Measurements from ENCODE around the gene TMEM258. TPM values are rescaled to one million over a fixed set of nuclear protein-coding genes. Genes with fewer than 3 reads are reported as not detected.

TMEM258 gene
- total and polyA plus RNA-seq, 2 donors (not counting 1 experiment from before 2014, with no cell fraction given): 65.8 to 130 TPM

DNA sequence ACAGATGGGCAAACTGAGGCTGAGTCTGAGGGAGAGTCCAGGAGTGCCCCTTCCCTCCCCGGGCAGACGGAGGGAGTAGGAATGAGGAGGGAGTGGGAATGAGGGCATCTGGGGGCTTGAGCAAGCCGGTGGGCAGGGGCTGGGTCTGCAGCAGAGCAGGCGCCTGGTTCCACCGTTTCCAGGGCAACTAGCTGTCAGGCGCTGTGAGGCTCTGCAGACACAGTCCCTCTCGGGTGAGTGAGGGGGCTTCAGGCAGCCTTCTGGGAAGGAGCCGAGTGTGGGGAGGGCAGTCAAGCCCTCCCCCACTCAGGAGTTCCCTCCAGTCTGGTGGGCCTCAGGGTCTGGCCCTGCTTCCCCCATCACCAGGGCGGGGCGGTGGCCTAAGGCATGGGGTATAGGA lies 19.0 kb downstream of the TMEM258 start:
- Histone ChIP-seq H3K9me3 (ENCODE audit: control extremely low read depth in 1 of 3, control insufficient read depth in 2 of 3, insufficient read depth in 1 of 3, low read length in 2 of 3) (no peaks in the 10 kb centered on the region), H3K4me2 (replicated peaks; ENCODE audit: low read depth, low read length, poor library complexity, severe bottlenecking) (no peak overlapping the region), H2AFZ (ENCODE audit: insufficient read depth, low read depth, low read length, poor library complexity, severe bottlenecking) (no peak overlapping the region), H3K4me1 (ENCODE audit: control insufficient read depth in 2 of 2, insufficient read depth in 2 of 2, low read length in 2 of 2) (peaks cover 13 to 15% of the 10 kb centered on the region in 2 donors), H3K36me3 (replicated peaks in 1 of 2; ENCODE audit: control extremely low read depth in 1 of 2, control insufficient read depth in 1 of 2, extremely low read depth in 1 of 2, insufficient read depth in 2 of 2, low read length in 1 of 2) (no peaks in the 10 kb centered on the region), H3K9ac (ENCODE audit: low read length) (no peak overlapping the region), H3K4me3 (ENCODE audit: control extremely low read depth in 1 of 5, extremely low read depth in 1 of 5, insufficient read depth in 1 of 5, low read depth in 2 of 5, low read length in 4 of 5) (no peak overlapping the region), H4K20me1 (ENCODE audit: control insufficient read depth, insufficient read depth, low read length, poor library complexity, severe bottlenecking) (no peaks in the 10 kb centered on the region), H3K27ac (ENCODE audit: low read length in 2 of 2) (no peak overlapping the region), H3K27me3 (replicated peaks in 1 of 4; ENCODE audit: control extremely low read depth in 1 of 4, control insufficient read depth in 3 of 4, insufficient read depth in 4 of 4, low read length in 3 of 4) (peaks cover 0 to 4% (median 0%) of the 10 kb centered on the region in 4 experiments), H3K79me2 (ENCODE audit: control insufficient read depth, insufficient read depth, low read length) (no peaks in the 10 kb centered on the region)
- DNase-seq (no peak), ATAC-seq (ENCODE audit: low read depth) (no peak)
- Mint-ChIP-seq H3K9me3 (ENCODE audit: insufficient read depth) (no peaks in the 10 kb centered on the region), H3K4me1 (peaks cover 17% of the 10 kb centered on the region), H3K4me3 (no peak overlapping the region), H3K27ac (no peak overlapping the region), H3K27me3 (peaks cover 12% of the 10 kb centered on the region)
- 91% methylated on average over 4 of the region's 10 CpGs for WGBS (ENCODE audit: insufficient coverage)
- intact Hi-C loops (cut with micrococcal nuclease): no loop called here
- ChIA-PET POLR2A (no interaction called here), CTCF (no interaction called here)
- TF ChIP-seq EZH2 (IDR thresholded peaks at IDR 0.05; ENCODE audit: borderline replicate concordance, insufficient read depth, low read depth, low read length, poor library complexity, severe bottlenecking): no peak
- no peak for TF ChIP-seq CTCF (IDR thresholded peaks at IDR 0.05)

- POLR2A ChIA-PET: no interaction called here
Observed at GRCh38 chr11:61771985-61772455, 20.4 kb downstream of the TMEM258 start.

More at GRCh38 chr11:61771985-61772455, 20.4 kb downstream of the TMEM258 start:
- H3K79me2 ChIP-seq (ENCODE audit: control insufficient read depth, insufficient read depth, low read length): no peaks in the 10 kb centered on the region
- DNase-seq (no peak), ATAC-seq (ENCODE audit: low read depth) (no peak)
- no peak overlapping the region for H3K4me3 ChIP-seq (ENCODE audit: control extremely low read depth in 1 of 5, extremely low read depth in 1 of 5, insufficient read depth in 1 of 5, low read depth in 2 of 5, low read length in 4 of 5)
- TF ChIP-seq CTCF (IDR thresholded peaks at IDR 0.05): no peak
- no peak for TF ChIP-seq EZH2 (IDR thresholded peaks at IDR 0.05; ENCODE audit: borderline replicate concordance, insufficient read depth, low read depth, low read length, poor library complexity, severe bottlenecking)
- H3K27me3 ChIP-seq (replicated peaks in 1 of 4; ENCODE audit: control extremely low read depth in 1 of 4, control insufficient read depth in 3 of 4, insufficient read depth in 4 of 4, low read length in 3 of 4): no peaks in the 10 kb centered on the region
- no peaks in the 10 kb centered on the region for H4K20me1 ChIP-seq (ENCODE audit: control insufficient read depth, insufficient read depth, low read length, poor library complexity, severe bottlenecking)
- H2AFZ ChIP-seq (ENCODE audit: insufficient read depth, low read depth, low read length, poor library complexity, severe bottlenecking): no peak overlapping the region
- Mint-ChIP-seq H3K9me3 (ENCODE audit: insufficient read depth) (no peaks in the 10 kb centered on the region), H3K4me1 (peaks cover 9% of the 10 kb centered on the region), H3K27me3 (peaks cover 6% of the 10 kb centered on the region), H3K27ac (no peak overlapping the region), H3K4me3 (no peak overlapping the region)
- 93% methylated on average over 2 of the region's 7 CpGs for WGBS (ENCODE audit: insufficient coverage)
- no peak overlapping the region for H3K9ac ChIP-seq (ENCODE audit: low read length)
- H3K36me3 ChIP-seq (replicated peaks in 1 of 2; ENCODE audit: control extremely low read depth in 1 of 2, control insufficient read depth in 1 of 2, extremely low read depth in 1 of 2, insufficient read depth in 2 of 2, low read length in 1 of 2): no peaks in the 10 kb centered on the region
- H3K4me2 ChIP-seq (replicated peaks; ENCODE audit: low read depth, low read length, poor library complexity, severe bottlenecking): no peak overlapping the region
- intact Hi-C loops (cut with micrococcal nuclease): no loop called here
- H3K4me1 ChIP-seq (ENCODE audit: control insufficient read depth in 2 of 2, insufficient read depth in 2 of 2, low read length in 2 of 2): peaks cover 3 to 7% of the 10 kb centered on the region in 2 donors
- CTCF ChIA-PET: no interaction called here
- H3K9me3 ChIP-seq (ENCODE audit: control extremely low read depth in 1 of 3, control insufficient read depth in 2 of 3, insufficient read depth in 1 of 3, low read length in 2 of 3): no peaks in the 10 kb centered on the region
- H3K27ac ChIP-seq (ENCODE audit: low read length in 2 of 2): no peak overlapping the region
